Progenitor cell of endocrine pancreas (in vitro differentiated cells): Measurements from ENCODE around the gene ATPAF1. TPM values are rescaled to one million over a fixed set of nuclear protein-coding genes. Genes with fewer than 3 reads are reported as not detected.

ENCODE experiments used
- DNase-seq: peaks from one replicate; pipeline ENCODE4 v3.0.0; 2021; ENCODE audit warnings: low spot score; ENCODE audit not compliant: unreplicated experiment
- H3K27ac Mint-ChIP-seq: 2 replicates; pipeline ENCODE4 v1.8.0; 2021; ENCODE audit warnings: mild to moderate bottlenecking, moderate library complexity, mixed read lengths
- H3K27me3 Mint-ChIP-seq: 2 replicates; pipeline ENCODE4 v1.8.0; 2021; ENCODE audit warnings: mixed read lengths
- H3K36me3 Mint-ChIP-seq: 2 replicates; pipeline ENCODE4 v1.8.0; 2022; ENCODE audit warnings: mixed read lengths; ENCODE audit not compliant: insufficient read depth
- H3K4me1 Mint-ChIP-seq: 2 replicates; pipeline ENCODE4 v1.8.0; 2021; ENCODE audit warnings: low read depth, mixed read lengths
- H3K4me3 Mint-ChIP-seq: 2 replicates; pipeline ENCODE4 v1.8.0; 2021; ENCODE audit warnings: low read depth, mild to moderate bottlenecking, moderate library complexity, mixed read lengths
- H3K9me3 Mint-ChIP-seq: 2 replicates; pipeline ENCODE4 v1.8.0; 2021; ENCODE audit warnings: low read depth, mixed read lengths
- CTCF ChIP-seq: fragments of 200-600 bp; sonication (generic); IDR thresholded peaks from one replicate; pipeline ENCODE4 v1.5.0; 2021; ENCODE audit warnings: antibody characterized with exemption, mild to moderate bottlenecking; ENCODE audit not compliant: unreplicated experiment
- total RNA-seq: library from RNA; stranded (reverse); gene quantifications from 2 replicates; pipeline ENCODE4 v1.2.1, GENCODE V29; 2021

ATPAF1 gene
- total RNA-seq, 1 donor from 2014 or later, result 52.7 TPM

DNA sequence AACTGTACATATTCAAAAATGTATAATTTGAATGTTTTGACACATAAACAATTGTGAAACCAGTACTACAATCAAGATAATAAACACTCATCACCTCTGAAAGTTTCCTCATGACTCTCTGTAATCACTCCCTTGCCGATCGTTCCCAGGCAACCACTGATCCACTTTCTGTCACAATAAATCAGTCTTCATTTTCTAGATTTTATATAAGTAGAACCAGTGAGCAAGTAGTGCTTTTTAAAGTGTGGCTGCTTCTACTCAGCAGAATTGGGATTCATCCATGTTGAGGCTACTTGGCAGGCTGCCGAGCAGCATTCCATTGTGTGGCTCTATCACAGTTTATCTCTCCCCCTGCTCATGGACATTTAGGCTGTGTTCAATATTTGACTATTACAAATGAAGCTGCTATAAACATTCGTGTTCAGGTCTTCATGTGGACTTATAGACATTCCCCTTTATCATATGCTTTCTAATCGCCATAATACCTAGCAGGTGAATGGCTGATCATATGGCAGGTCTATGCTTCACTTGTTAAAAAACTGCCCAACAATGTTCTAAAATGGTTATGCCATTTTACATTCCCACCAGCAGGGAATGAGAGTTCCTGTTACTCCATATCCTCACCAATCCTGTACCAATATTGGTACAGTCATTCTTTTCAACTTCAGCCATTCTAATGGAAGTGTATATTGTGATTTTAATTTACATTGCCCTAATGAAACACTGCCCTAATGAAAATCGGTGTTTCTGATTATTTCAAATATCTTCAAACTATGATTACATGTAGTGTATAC, 24.0 kb upstream of the ATPAF1 start:
- H3K4me1 Mint-ChIP-seq, result peaks cover 58% of the 10 kb centered on the region
- peak overlapping the region; percentile 76 for H3K27ac Mint-ChIP-seq
- no peaks in the 10 kb centered on the region for H3K27me3 Mint-ChIP-seq
- peak overlapping the region; percentile 25 for H3K4me3 Mint-ChIP-seq
- H3K36me3 Mint-ChIP-seq, result peaks cover 32% of the 10 kb centered on the region
- DNase-seq, result no peak
- peak; percentile 45 for TF ChIP-seq CTCF
- no peaks in the 10 kb centered on the region for H3K9me3 Mint-ChIP-seq

- Mint-ChIP-seq H3K27me3 (no peaks in the 10 kb centered on the region), H3K4me3 (no peak overlapping the region), H3K9me3 (no peaks in the 10 kb centered on the region), H3K27ac (no peak overlapping the region), H3K4me1 (peaks cover 70% of the 10 kb centered on the region), H3K36me3 (peaks cover 35% of the 10 kb centered on the region)
- TF ChIP-seq CTCF, result no peak
- no peak for DNase-seq
These were observed 22.8 kb upstream of the ATPAF1 start for GRCh38 chr1:46690931-46691421.

GRCh38 chr1:46689897-46690296, 21.7 kb upstream of the ATPAF1 start:
- Mint-ChIP-seq H3K9me3 (no peaks in the 10 kb centered on the region), H3K27me3 (no peaks in the 10 kb centered on the region), H3K36me3 (peaks cover 29% of the 10 kb centered on the region), H3K27ac (peak overlapping the region; percentile 93), H3K4me3 (peak overlapping the region; percentile 17), H3K4me1 (peaks cover 74% of the 10 kb centered on the region)
- TF ChIP-seq CTCF, result no peak
- no peak for DNase-seq

DNA sequence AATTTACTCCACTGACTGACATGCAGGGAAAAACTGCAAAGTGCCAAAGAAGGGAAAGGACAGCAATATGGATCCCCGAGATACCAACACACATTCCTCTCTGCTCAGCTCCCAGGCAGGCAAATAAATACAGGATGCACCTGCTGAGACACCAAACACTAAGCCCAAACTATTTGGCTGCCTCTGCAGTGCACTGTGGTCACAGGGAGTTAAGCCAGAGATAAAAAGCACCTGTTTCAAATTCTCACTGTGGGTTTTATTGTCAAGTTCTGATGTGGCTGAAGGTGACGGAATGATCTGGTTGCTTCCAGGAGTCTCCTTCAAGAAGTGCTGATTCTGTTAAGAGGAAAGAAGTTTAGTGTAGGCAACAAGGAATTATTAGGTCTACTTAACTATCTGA, 21.2 kb upstream of the ATPAF1 start:
- peaks cover 74% of the 10 kb centered on the region for H3K4me1 Mint-ChIP-seq
- no peaks in the 10 kb centered on the region for H3K27me3 Mint-ChIP-seq
- no peak for TF ChIP-seq CTCF
- peak overlapping the region; percentile 93 for H3K27ac Mint-ChIP-seq
- peaks cover 31% of the 10 kb centered on the region for H3K36me3 Mint-ChIP-seq
- H3K4me3 Mint-ChIP-seq, result peak overlapping the region; percentile 0
- DNase-seq, result no peak
- H3K9me3 Mint-ChIP-seq, result no peaks in the 10 kb centered on the region

DNA sequence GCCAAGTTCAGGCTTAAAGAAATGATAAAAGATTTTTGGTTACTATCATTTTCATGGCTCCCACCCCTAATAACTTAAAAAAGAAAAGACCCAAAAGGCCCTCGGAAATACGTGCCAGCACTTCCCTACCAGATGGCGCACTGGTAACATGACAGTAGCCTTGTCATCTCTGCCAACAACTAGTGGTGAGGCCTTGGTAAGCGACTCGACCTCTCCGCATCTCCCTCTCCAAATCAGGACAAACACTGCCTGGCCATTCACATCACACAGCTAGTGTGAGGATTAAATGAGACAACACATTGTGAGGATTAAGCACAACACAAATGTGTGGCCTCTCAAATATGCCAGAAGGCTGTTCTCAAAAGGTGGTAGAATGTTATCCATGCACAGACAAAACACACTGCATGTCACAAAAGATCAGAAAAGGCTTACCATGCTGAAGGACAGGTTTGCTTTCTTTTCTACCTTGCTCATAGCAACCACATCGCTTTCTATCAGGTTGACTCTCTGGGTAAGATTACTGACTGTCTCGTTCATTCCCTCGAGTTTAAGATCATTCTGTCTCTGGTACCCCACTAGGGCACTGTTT, 19.9 kb upstream of the ATPAF1 start:
- peaks cover 36% of the 10 kb centered on the region for H3K36me3 Mint-ChIP-seq
- H3K27ac Mint-ChIP-seq, result peak overlapping the region; percentile 93
- H3K4me1 Mint-ChIP-seq, result peaks cover 69% of the 10 kb centered on the region
- no peaks in the 10 kb centered on the region for H3K9me3 Mint-ChIP-seq
- peak overlapping the region; percentile 38 for H3K4me3 Mint-ChIP-seq
- H3K27me3 Mint-ChIP-seq, result no peaks in the 10 kb centered on the region
- no peak for TF ChIP-seq CTCF
- no peak for DNase-seq
